Upper lobe of left lung (tissue), 6 donors: ENCODE data around the gene CAPZB. TPM values are rescaled to one million over a fixed set of nuclear protein-coding genes. Genes with fewer than 3 reads are reported as not detected.
A peak's percentile ranks its signal among the peaks of the same experiment; 100 is the strongest.

ENCODE experiments used
- ATAC-seq, 2 donors: fragments of 200-7000 bp; cut with Tn5 transposase; one replicate each; pipeline ENCODE4 v1.9.1; 2022; ENCODE audit warnings: mild to moderate bottlenecking in 2 of 2, moderate library complexity in 2 of 2; ENCODE audit not compliant: low FRiP score in 2 of 2
- DNase-seq, 2 donors: peaks; one replicate each; pipeline ENCODE4 v3.0.0-alpha.2; 2019 to 2020
- H3K27ac ChIP-seq, 4 donors: fragments of 200-600 bp; sonication (generic); one replicate each; pipeline ENCODE4 v1.5.1; 2016 to 2019
- H3K27me3 ChIP-seq, 4 donors: fragments of 200-600 bp; sonication (generic); one replicate each; pipeline ENCODE4 v1.5.1; 2017 to 2019
- H3K36me3 ChIP-seq, 4 donors: fragments of 200-600 bp; sonication (generic); one replicate each; pipeline ENCODE4 v1.5.1; 2016 to 2019
- H3K4me1 ChIP-seq, 4 donors: fragments of 200-600 bp; sonication (generic); one replicate each; pipeline ENCODE4 v1.5.1; 2018 to 2019
- H3K4me3 ChIP-seq, 4 donors: fragments of 200-600 bp; sonication (generic); one replicate each; pipeline ENCODE4 v1.5.1; 2017 to 2019; ENCODE audit warnings: mild to moderate bottlenecking in 2 of 4, moderate library complexity in 1 of 4
- H3K9me3 ChIP-seq, 4 donors: fragments of 200-600 bp; sonication (generic); one replicate each; pipeline ENCODE4 v1.5.1; 2018 to 2019
- CTCF ChIP-seq, 6 experiments: fragments of 450-650 bp in 4 of 6; fragments of 200-600 bp in 2 of 6; sonication (generic) in 2 of 6; IDR thresholded peaks; one replicate each; pipeline ENCODE4 v1.5.1; 2016 to 2019; ENCODE audit warnings: antibody characterized with exemption in 6 of 6
- EP300 ChIP-seq, 4 donors: sonication (generic); formaldehyde crosslinking; IDR thresholded peaks; one replicate each; pipeline ENCODE4 v1.5.1; 2017; ENCODE audit warnings: antibody characterized with exemption in 4 of 4, control low read depth in 2 of 4
- POLR2A ChIP-seq, 4 donors: fragments of 450-650 bp; IDR thresholded peaks; one replicate each; pipeline ENCODE4 v1.5.1; 2016 to 2017; ENCODE audit warnings: antibody characterized with exemption in 4 of 4, mild to moderate bottlenecking in 2 of 4
- POLR2AphosphoS5 ChIP-seq, 2 donors: sonication (generic); formaldehyde crosslinking; IDR thresholded peaks; one replicate each; pipeline ENCODE4 v1.5.1; 2017; ENCODE audit warnings: antibody characterized with exemption in 2 of 2
- WGBS, 2 donors: methylation state at CpG; one replicate each; pipeline ENCODE4 v1.1.5; 2017 to 2018; 5-methylcytosine and 5-hydroxymethylcytosine counted together
- total RNA-seq, 6 donors: library from RNA; depleted of rRNA in 4 of 6; stranded (reverse); fragments of >200 nt in 4 of 6; gene quantifications; one replicate each; pipeline versions ENCODE4 v1.1.0 to v1.2.1, GENCODE V29; 2016 to 2021
- donor health status: DM: no; HTN: no; CAD: no; lungs with moderate emphysema.
- donor health status: DM: no; HTN: yes; CAD: no; lungs with severe emphysema.

The CAPZB gene
- total RNA-seq, 6 donors from 2014 or later: 96.4 to 303 (median 144) TPM

- no peaks in the 10 kb centered on the region for H3K36me3 ChIP-seq
- peak; percentile 57 to 64 for TF ChIP-seq POLR2AphosphoS5 (IDR thresholded peaks at IDR 0.05)
- no peak for TF ChIP-seq CTCF (IDR thresholded peaks at IDR 0.05)
- TF ChIP-seq EP300 (IDR thresholded peaks at IDR 0.05): peak in 2 of 4 donors; percentile 9 to 10
- no peak for TF ChIP-seq POLR2A (IDR thresholded peaks at IDR 0.05)
- no peaks in the 10 kb centered on the region for H3K9me3 ChIP-seq
- no peaks in the 10 kb centered on the region for H3K27me3 ChIP-seq
- H3K4me1 ChIP-seq: peaks cover 83 to 89% (median 86%) of the 10 kb centered on the region in 4 donors
- peak overlapping the region; percentile 60 to 80 (median 72) for H3K27ac ChIP-seq
- ATAC-seq: peak; percentile 47 to 77
- WGBS, 2 donors: 52 to 54% methylated on average over 12 to 19 of the region's 19 CpGs
- no peak overlapping the region for H3K4me3 ChIP-seq
- DNase-seq: no peak
Observed at GRCh38 chr1:19448491-19449439, 36.6 kb downstream of the CAPZB start.

DNA sequence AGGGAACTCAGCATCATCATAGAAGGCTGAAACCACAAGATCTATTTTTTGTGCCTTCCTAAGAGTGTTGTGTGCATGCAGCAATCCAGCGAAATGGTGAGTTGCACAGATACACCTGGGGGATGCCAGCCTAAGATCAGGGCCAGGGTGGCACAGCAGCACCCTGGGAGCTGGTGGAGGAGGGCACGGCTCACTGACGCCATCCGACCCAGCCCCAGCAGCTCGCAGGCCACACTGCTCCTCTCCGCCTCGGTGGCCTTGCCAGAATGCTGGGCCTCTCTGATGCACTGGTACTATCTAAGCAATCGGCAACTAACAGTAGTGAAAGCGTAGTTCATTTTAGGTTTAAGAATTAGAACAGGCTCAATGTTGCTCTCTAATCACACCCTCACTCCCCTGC, 37.8 kb downstream of the CAPZB start:
- Histone ChIP-seq H3K9me3 (no peaks in the 10 kb centered on the region), H3K36me3 (no peaks in the 10 kb centered on the region), H3K4me1 (peaks cover 75 to 85% (median 78%) of the 10 kb centered on the region in 4 donors), H3K27me3 (no peaks in the 10 kb centered on the region), H3K4me3 (no peak overlapping the region), H3K27ac (peak overlapping the region; percentile 60 to 80 (median 72))
- DNase-seq (peak in 1 of 2 donors; percentile 46), ATAC-seq (no peak)
- WGBS, 2 donors: 78 to 81% methylated on average over 5 to 9 of the region's 9 CpGs
- TF ChIP-seq EP300 (IDR thresholded peaks at IDR 0.05) (no peak), CTCF (IDR thresholded peaks at IDR 0.05) (no peak), POLR2AphosphoS5 (IDR thresholded peaks at IDR 0.05) (no peak), POLR2A (IDR thresholded peaks at IDR 0.05) (no peak)

DNA sequence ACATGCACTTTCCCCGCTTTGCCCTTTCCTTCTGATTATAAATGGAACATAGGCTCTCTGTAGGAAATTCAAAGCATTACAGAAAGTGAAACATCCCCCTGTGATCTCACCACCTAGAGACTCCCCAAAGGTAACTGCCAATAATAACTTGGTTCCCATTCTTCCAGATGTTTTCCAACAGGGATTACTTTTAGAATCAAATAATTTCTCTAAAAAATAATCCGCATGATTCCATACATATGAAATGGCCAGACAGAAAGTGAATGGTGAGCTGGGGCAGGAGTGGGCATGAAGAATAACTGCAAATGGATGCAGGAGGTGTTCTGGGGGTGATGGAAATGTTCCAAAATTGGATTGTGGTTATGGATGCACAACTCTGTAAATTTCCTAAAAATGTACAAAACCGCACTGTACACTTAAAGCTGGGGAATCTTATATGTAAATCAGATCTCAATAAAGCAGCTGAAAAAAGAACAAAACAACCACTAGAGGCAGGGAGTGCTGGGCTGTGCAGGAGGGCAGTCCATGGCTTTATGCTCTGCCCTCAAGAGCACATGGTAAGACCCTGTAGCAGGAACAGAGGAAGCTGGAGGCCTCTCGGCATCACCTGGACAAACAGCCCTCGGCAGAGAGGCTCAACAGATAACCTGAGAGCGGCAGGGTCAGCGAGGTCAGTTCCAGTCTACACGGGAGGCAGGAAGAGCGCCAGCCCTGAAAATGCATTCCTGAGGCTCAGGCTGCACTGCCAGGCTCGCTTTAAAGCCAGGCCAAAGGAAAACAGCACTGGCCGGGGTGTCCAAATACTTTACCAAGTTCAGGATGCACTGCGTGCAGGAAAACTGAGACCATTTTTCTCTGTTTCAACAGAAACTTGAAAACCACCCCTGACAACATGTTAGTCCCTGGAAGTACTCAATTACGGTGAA, 39.7 kb downstream of the CAPZB start:
- ATAC-seq (peak in 1 of 2 donors; percentile 62), DNase-seq (peak in 1 of 2 donors; percentile 54)
- TF ChIP-seq EP300 (IDR thresholded peaks at IDR 0.05) (no peak), CTCF (IDR thresholded peaks at IDR 0.05) (peak in 3 of 6 experiments; percentile 12 to 39 (median 31))
- Histone ChIP-seq H3K4me1 (peaks cover 60 to 77% (median 66%) of the 10 kb centered on the region in 4 donors), H3K27me3 (no peaks in the 10 kb centered on the region), H3K4me3 (no peak overlapping the region), H3K36me3 (no peaks in the 10 kb centered on the region), H3K27ac (peak overlapping the region; percentile 25 to 80 (median 46)), H3K9me3 (no peaks in the 10 kb centered on the region)
- WGBS, 2 donors: 42 to 52% methylated on average over 13 of the region's 13 CpGs

- H3K27ac ChIP-seq: peak overlapping the region; percentile 47 to 80 (median 60)
- no peaks in the 10 kb centered on the region for H3K27me3 ChIP-seq
- no peaks in the 10 kb centered on the region for H3K9me3 ChIP-seq
- TF ChIP-seq POLR2A (IDR thresholded peaks at IDR 0.05): no peak
- no peak for TF ChIP-seq CTCF (IDR thresholded peaks at IDR 0.05)
- no peak for TF ChIP-seq EP300 (IDR thresholded peaks at IDR 0.05)
- ATAC-seq (no peak), DNase-seq (no peak)
- H3K36me3 ChIP-seq: no peaks in the 10 kb centered on the region
- 71 to 75% methylated on average over 10 of the region's 10 CpGs for WGBS, 2 donors
- no peak overlapping the region for H3K4me3 ChIP-seq
- peaks cover 60 to 79% (median 67%) of the 10 kb centered on the region in 4 donors for H3K4me1 ChIP-seq
Observed at GRCh38 chr1:19444296-19445021, 40.9 kb downstream of the CAPZB start.
